Parathyroid adenoma (tissue), 2 donors: ENCODE data around the gene NGEF.

ENCODE experiments used
- H2AFZ ChIP-seq: fragments of 300-600 bp; sonication (generic); one replicate; pipeline ENCODE4 v1.7.0; 2017; ENCODE audit warnings: antibody characterized with exemption, mild to moderate bottlenecking
- H3K27ac ChIP-seq: fragments of 300-600 bp; sonication (generic); one replicate; pipeline ENCODE4 v1.7.0; 2017
- H3K27me3 ChIP-seq: fragments of 300-600 bp; sonication (generic); one replicate; pipeline ENCODE4 v1.7.0; 2017; ENCODE audit warnings: low read length; ENCODE audit not compliant: control insufficient read depth, insufficient read depth
- H3K36me3 ChIP-seq: fragments of 300-600 bp; sonication (generic); one replicate; pipeline ENCODE4 v1.7.0; 2017; ENCODE audit warnings: low read length; ENCODE audit not compliant: control insufficient read depth, insufficient read depth
- H3K4me1 ChIP-seq: fragments of 300-600 bp; sonication (generic); one replicate; pipeline ENCODE4 v1.7.0; 2017; ENCODE audit warnings: control low read depth
- H3K4me2 ChIP-seq: fragments of 300-600 bp; sonication (generic); one replicate; pipeline ENCODE4 v1.7.0; 2017; ENCODE audit warnings: low read length
- H3K4me3 ChIP-seq: fragments of 300-600 bp; sonication (generic); one replicate; pipeline ENCODE4 v1.7.0; 2017; ENCODE audit warnings: low read depth, low read length
- H3K79me2 ChIP-seq: fragments of 300-600 bp; sonication (generic); one replicate; pipeline ENCODE4 v1.7.0; 2017; ENCODE audit warnings: control low read depth
- H3K9ac ChIP-seq: fragments of 300-600 bp; sonication (generic); one replicate; pipeline ENCODE4 v1.7.0; 2017; ENCODE audit warnings: mild to moderate bottlenecking
- H3K9me3 ChIP-seq: fragments of 300-600 bp; sonication (generic); one replicate; pipeline ENCODE4 v1.7.0; 2017; ENCODE audit warnings: low read length; ENCODE audit not compliant: control insufficient read depth
- TF ChIP-seq, protein P1 (sequence below): fragments of 300-600 bp; sonication (generic); IDR thresholded peaks from one replicate; pipeline ENCODE4 v1.7.0; 2017; ENCODE audit warnings: antibody characterized with exemption, mild to moderate bottlenecking
- donor health status: primary hyperparathyroidism.

NGEF gene

DNA sequence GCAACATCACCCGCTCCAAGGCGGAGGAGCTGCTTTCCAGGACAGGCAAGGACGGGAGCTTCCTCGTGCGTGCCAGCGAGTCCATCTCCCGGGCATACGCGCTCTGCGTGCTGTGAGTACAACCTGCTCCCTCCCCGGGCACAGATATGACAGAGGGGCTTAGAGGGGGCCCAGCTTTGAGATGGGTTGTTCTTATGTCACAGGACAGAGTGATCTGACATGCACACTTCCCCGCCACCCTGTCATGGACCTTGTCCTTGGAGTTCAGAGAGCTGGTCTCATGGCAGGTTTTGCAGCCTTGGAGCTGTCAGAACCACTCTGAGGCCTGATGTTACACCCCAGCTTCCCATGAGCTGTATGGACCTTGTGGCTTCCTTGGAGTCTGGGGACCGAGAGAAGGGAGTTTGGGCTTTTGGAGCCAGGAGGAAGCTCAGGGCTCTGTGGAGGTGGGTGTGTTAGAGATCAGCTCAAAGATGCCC, 47.5 kb upstream of the NGEF start:
- Histone ChIP-seq H3K36me3 (no peaks in the 10 kb centered on the region), H2AFZ (no peak overlapping the region), H3K4me3 (peak overlapping the region; percentile 15), H3K79me2 (no peaks in the 10 kb centered on the region), H3K27ac (peak overlapping the region; percentile 64), H3K4me2 (peak overlapping the region; percentile 33), H3K9me3 (no peaks in the 10 kb centered on the region), H3K4me1 (no peaks in the 10 kb centered on the region), H3K27me3 (no peaks in the 10 kb centered on the region), H3K9ac (no peak overlapping the region)
- TF ChIP-seq, protein P1, sequence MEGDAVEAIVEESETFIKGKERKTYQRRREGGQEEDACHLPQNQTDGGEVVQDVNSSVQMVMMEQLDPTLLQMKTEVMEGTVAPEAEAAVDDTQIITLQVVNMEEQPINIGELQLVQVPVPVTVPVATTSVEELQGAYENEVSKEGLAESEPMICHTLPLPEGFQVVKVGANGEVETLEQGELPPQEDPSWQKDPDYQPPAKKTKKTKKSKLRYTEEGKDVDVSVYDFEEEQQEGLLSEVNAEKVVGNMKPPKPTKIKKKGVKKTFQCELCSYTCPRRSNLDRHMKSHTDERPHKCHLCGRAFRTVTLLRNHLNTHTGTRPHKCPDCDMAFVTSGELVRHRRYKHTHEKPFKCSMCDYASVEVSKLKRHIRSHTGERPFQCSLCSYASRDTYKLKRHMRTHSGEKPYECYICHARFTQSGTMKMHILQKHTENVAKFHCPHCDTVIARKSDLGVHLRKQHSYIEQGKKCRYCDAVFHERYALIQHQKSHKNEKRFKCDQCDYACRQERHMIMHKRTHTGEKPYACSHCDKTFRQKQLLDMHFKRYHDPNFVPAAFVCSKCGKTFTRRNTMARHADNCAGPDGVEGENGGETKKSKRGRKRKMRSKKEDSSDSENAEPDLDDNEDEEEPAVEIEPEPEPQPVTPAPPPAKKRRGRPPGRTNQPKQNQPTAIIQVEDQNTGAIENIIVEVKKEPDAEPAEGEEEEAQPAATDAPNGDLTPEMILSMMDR = no peak

DNA sequence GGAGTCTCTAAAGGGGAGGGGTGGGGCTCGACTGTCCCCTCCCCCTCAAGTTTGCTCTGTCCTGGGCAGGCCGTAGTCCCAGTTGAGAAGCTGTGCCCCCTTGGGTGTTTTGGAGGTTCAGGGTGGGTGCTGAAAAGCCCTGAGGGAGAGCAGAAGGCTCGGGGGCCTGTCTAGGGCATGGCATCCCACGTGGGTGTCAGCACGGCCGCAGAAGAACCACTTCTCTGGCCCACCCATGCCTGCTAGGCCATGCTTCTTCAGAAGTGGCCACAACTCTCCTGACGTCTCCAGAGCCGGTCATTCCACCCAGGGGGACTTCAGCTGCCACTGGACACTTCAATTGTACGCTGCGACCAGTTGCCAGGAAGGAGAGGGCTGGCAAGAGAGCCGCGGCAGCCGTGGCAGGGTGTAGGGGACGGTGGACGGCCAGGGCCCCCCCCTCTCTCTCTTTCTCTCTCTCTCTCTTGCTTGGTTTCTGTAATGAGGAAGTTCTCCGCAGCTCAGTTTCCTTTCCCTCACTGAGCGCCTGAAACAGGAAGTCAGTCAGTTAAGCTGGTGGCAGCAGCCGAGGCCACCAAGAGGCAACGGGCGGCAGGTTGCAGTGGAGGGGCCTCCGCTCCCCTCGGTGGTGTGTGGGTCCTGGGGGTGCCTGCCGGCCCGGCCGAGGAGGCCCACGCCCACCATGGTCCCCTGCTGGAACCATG, 46.9 kb upstream of the NGEF start, which contains the start of gene INPP5D:
INPP5D (plus strand) TSS at position 546 of the 704 bp plus-strand sequence; CDS start at position 683, 137 bp downstream.
- no peaks in the 10 kb centered on the region for H3K4me1 ChIP-seq
- peak within 1 kb of the TSS; percentile 15 for H3K4me3 ChIP-seq
- H3K27me3 ChIP-seq = no peaks in the 10 kb centered on the region
- no peaks in the 10 kb centered on the region for H3K36me3 ChIP-seq
- no peaks in the 10 kb centered on the region for H3K79me2 ChIP-seq
- H2AFZ ChIP-seq = no peak within 1 kb of the TSS
- no peaks in the 10 kb centered on the region for H3K9me3 ChIP-seq
- peak within 1 kb of the TSS; percentile 33 for H3K4me2 ChIP-seq
- no peak within 1 kb of the TSS for H3K9ac ChIP-seq
- TF ChIP-seq, protein P1 = no peak
- H3K27ac ChIP-seq = peak within 1 kb of the TSS; percentile 64

DNA sequence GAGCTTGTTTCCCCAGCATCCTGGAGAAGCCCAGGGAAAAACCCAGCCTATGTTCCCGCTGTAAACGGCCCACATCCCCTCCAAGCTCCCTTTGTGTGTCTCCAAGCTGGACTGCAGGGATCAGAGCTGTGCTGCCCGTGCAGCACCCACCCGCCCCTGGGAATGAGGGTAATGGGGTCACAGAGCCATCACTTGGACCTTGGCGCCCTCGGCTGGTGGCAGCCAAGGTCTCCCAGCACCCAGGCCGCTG, 46.4 kb upstream of the NGEF start:
- TF ChIP-seq, protein P1 = no peak
- no peaks in the 10 kb centered on the region for H3K79me2 ChIP-seq
- no peak overlapping the region for H3K4me3 ChIP-seq
- H3K4me1 ChIP-seq = no peaks in the 10 kb centered on the region
- H3K9me3 ChIP-seq = no peaks in the 10 kb centered on the region
- H2AFZ ChIP-seq = no peak overlapping the region
- no peaks in the 10 kb centered on the region for H3K27me3 ChIP-seq
- peak overlapping the region; percentile 64 for H3K27ac ChIP-seq
- H3K9ac ChIP-seq = no peak overlapping the region
- no peak overlapping the region for H3K4me2 ChIP-seq
- H3K36me3 ChIP-seq = no peaks in the 10 kb centered on the region

DNA sequence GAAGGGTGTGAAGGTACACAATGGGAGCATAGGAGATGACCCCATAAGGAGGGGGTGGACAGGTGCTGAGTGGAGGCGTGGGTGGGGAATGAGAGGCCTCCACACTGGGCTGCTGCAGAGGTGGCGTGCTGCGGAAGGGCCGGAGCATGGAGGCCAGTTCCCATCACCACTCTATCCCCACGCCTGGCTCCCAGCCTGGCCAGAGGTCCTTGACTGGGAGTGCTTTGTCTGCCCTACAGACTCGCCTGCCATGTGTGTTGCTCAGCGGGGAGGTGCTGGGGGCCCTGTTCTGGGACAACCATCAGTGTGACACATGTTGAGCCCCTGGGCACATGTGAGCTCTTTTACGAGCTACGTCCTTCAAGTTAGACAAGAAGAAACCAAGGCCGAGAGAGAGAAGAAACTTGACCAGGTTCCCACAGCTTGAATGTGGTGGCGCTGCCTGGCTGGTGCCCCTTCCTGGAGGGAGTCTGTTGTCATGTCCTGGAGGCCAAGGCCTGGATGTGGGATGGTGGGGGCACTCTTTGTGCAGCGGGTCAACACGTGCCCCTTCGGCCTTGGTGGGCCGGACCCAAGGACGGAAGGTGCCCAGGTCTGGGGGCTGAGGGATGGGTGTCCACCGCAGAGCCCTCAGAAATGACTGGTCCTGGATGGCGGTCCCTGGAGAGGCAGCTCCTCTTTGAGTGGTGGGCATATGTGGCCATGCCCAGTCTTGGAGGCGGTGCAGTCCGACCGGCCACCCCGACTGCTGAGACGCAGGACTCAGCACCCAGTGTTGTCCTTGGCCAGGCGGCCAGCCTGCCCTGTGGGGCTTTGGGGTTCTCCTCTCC, 45.9 kb upstream of the NGEF start:
- H3K27me3 ChIP-seq = no peaks in the 10 kb centered on the region

More for the DNA sequence above, 45.9 kb upstream of the NGEF start:
- Histone ChIP-seq H3K4me3 (no peak overlapping the region), H3K4me1 (no peaks in the 10 kb centered on the region), H3K36me3 (no peaks in the 10 kb centered on the region), H3K9me3 (no peaks in the 10 kb centered on the region), H3K4me2 (no peak overlapping the region), H3K79me2 (no peaks in the 10 kb centered on the region), H3K27ac (no peak overlapping the region), H2AFZ (no peak overlapping the region), H3K9ac (no peak overlapping the region)
- TF ChIP-seq, protein P1 = no peak
